NCI-H1694 (cell line): Measurements from ENCODE around the gene ZBTB4.

Experiments
- DNase-seq: peaks from one replicate; lab custom pipeline; 2025; lab: John Stamatoyannopoulos, UW

Gene ZBTB4

GRCh38 chr17:7468804-7469389 is 10.5 kb downstream of the ZBTB4 start:
- no peak for DNase-seq

DNA sequence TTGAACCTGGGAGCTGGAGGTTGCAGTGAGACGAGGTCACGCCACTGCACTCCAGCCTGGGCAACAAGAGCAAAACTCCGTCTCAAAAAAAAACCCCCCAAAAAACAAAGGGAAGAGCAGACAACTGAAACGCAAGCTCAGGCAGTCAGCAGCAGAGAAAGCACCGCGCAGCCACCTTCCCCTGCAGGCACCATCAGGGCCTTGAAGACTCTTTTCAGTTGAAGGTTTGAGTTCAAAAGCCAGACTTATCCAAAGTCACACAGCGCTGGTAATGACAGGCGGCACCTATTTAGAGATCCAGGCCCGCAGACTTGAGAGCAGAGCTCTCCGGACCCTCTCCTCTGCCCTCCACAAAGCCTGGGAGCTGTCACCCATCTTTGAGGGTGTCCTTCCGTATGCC is 11.1 kb downstream of the ZBTB4 start:
- DNase-seq: no peak

DNA sequence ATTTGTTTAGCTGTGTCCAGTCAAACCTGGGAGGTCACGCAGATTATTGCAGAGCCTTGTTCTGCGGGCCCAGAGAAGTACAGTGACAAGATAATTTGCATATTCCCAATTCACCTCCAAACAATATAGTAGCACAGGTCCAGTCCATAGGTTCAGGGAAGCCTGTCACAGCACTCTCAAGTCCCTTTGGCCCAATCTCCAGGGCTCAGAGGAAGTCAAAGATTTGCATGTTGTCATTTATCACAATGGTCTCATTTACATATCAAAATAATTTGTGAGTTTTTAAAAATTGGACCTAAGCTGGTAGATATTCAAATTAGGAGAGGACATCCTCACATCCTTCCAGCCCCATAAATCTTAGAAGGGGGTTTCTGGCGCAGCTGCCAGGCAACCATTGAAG is 11.9 kb downstream of the ZBTB4 start:
- no peak for DNase-seq

GRCh38 chr17:7466639-7467341 is 12.6 kb downstream of the ZBTB4 start:
- no peak for DNase-seq

GRCh38 chr17:7466318-7466638 is 13.2 kb downstream of the ZBTB4 start:
- DNase-seq: no peak

DNA sequence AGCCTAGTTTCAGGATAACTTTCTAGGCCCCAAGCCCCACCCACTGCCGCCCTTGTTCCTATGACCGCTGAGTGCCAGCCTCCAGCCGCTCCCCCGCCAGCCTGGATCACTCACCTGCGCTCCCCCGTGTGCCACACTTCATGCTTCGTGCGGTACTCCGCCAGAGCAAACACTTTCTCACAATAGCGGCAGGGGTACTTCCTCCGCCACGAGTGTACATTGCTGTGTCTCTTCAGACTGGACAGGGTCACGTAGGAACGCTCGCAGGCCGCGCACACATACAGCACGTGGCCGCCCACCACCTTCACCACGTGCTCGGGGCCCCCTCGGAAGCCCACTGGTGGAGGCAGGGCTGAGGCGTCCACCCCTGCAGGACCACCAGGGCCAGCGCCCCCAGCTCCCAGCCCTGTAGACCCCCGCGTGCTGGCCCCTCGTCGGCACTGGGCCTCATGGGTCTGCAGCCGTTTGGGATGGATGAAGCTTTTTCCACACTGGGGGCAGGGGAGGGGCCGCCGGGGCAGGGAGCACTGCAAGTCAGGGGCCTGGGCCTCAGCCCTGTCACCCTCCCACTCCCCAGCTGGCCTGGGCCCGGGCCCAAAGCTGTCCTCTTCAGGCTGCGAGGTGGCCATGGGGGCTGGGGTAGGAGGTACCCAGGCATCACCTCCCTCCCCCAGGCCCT is 13.7 kb downstream of the ZBTB4 start:
- DNase-seq: no peak

DNA sequence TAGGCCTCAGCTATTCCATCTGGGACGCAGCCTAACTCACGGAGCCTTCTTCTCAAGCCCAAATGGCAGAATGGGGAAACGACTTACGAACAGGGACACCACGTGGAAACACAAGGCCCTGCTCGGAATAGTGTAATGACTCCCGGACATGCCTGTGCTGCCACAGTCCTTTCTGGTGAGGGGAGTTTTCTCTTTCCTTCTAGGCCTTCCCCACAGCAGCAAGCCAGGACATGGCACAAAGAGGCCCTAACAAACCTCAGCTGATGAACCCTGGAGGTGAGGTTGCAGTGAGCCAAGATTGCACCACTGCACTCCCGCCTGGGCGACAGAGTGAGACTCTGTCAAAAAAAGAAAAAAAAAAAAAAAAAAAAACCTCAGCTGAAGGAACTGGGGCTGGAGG is 15.3 kb downstream of the ZBTB4 start:
- no peak for DNase-seq

DNA sequence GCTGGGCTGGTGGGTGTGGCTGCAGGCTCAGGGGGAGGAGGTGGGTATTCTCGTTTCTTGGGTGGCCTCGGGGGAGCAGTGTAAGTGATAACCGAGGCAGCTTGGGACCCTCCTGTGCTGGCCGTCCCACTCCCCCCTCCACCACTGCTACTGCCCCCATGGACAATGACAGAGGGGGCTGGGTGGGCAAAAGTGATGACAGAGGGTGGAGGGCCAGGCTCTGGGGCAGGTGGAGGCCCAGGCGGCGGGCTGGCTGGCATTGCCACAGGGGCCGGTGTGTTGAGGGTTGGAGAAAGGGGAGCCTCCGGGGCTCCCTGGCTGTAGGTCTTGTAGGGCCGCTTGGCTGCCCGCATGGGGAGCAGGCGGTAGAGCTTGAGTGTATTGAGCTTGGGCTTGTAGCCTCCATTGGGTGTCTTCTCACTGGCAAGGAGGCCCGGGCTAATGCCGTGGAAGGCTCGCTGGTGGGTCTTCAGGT is 16.0 kb downstream of the ZBTB4 start:
- no peak for DNase-seq

DNA sequence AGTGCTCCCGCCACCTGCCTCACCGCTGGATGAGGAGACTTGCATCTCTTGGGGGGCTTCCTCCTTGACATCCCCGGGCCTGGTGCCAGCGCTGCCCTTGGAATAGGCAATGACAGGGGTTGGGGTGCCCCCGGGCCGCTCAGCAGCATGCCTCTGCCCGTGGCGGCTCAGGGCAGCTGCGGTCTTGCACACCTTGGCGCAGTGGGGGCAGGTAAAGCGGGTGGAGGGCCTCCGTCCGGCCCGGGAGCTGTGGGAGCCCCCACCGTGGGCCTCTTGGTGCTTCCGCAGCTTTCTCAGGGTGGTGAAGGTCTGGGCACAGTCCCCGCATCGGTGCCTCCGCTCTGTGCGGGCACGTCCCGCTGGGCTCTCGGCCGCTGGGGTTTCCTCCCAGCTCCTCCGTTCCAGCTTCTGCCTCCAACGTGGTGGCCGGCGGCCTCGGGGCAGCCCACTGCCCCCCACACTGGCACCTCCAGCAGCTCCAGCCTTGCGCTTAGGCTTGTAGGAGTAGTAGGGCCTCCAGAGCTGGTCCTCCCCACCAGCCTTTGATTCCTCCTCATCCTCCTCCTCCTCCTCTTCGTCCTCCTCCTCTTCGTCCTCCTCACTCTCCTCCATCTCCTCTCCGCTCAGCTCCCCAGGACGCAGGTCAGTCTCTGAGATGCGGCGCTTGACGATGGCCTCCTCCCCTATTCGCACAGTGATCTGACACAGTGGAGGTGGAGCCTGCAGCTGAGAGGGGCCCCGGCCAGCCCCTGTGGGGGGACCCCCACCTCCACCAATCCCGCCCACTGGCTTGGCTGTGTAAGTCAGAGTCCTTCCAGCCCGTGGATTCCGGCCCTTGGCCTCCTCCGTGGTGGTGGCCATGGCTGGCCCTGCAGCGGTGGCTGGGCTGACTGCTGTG is 16.7 kb downstream of the ZBTB4 start:
- no peak for DNase-seq

- DNase-seq: no peak
Measured at GRCh38 chr17:7460850-7461660, 18.4 kb downstream of the ZBTB4 start.

DNA sequence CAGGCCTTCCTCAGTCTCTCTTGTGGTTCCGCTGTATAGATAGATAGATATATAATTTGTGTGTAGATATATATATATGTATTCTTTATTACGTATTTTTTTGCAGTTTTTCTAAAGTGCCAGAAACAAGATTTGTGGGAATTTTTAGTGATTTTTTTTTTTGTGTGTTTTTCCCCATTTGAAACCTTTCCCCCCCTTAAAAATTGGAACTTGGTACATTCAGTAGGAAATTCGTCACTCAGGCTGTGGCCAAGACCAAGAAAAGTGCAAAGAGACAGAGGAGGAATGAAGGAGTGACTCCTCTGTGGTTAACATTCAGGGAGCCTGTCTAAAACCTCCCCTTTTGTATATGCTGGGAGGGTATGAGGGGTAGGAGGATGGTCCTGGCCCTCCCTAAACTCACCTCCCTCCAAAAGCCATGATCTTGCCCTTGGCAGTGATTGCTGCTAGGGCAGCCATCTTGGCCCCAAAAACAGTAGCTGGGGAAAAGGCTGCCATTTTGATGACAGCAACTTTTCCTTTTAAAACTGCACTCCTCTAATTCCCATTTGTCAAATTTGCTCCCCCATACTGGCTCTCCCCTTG is 19.4 kb downstream of the ZBTB4 start:
- no peak for DNase-seq

DNA sequence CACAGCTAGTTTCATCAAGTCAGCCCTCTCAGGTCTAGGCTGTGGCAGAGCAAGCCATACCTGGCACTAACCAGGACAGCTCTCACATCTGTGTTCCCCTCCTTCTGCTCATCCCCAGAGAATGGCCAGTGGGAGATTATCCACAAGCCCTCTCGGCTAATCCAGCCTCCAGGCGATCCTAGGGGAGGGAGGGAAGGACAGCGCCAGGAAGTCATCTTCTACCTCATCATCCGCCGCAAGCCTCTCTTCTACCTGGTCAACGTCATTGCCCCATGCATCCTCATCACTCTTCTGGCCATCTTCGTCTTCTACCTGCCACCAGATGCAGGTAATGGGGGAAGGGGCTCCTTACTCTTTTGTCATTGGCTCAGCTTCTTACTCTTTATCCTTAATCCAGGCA is 31.0 kb downstream of the ZBTB4 start:
- no peak for DNase-seq

DNA sequence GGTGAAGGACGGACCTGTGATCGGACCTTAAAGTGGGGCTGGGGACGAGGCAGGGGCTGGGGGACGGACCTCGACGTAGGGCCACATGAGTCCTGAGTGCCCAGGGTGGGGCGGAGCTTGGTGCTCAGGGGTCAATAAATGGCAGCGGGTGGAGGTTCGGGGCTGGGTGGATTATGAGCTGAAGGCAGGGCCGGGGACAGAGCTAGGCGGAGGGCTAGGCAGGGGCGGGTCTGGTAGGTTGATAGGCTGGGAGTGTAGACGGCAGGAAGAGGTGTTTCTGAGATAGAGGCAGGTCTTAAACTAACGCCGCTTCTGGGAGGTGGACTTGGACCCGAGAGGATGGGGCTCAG is 33.8 kb downstream of the ZBTB4 start:
- DNase-seq: no peak

- DNase-seq: no peak
Measured at GRCh38 chr17:7444682-7445618, 34.5 kb downstream of the ZBTB4 start, which contains the start of gene CHRNB1. CHRNB1 (plus strand) TSS chr17:7445061; CDS start chr17:7445128, 67 bp downstream.

DNA sequence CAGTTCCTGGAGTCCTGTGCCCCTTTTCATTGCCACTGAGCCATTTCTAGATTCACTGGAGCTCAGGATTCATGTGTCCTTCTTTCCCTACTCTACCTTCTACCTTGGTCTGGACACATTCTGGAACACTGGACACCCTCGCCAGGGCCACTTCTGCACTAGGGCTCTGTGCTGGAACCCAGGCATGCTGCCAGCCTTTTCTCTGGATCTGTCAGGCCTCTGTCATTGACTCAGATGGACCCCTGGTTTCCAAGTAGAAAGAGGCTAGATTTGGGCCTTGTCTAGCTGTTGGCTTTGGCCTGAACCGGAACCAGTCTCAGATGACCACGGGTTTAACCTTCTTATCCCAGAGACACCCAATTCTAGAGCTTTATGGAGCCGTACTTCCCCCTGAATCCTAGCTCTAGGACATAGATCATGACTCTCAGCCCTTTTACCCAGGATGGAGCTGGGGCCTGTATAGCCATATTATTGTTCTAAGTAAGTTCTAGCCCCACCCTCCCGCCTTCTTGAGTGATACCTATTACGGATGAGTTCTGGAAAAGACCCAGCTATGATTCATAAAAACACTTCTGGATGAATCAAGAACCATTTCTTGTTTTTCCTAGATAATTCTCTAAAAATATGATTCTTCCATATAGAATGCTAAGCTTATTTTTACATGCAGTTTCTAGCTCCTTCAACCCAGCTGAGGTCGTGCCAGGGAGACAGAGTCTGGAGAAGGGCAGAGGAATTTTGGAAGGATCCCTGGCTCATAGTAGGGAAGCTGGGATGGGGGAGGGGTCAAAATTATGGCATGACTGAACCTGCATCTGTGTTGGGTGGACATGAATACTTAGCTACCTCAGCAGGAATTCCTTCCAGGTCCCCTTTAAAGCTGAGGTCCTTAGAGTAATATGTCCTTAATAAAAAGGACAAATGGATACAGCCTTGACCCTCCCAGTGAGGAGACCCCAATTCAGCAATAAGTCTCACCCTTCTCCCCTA is 35.6 kb downstream of the ZBTB4 start:
- DNase-seq: no peak

DNA sequence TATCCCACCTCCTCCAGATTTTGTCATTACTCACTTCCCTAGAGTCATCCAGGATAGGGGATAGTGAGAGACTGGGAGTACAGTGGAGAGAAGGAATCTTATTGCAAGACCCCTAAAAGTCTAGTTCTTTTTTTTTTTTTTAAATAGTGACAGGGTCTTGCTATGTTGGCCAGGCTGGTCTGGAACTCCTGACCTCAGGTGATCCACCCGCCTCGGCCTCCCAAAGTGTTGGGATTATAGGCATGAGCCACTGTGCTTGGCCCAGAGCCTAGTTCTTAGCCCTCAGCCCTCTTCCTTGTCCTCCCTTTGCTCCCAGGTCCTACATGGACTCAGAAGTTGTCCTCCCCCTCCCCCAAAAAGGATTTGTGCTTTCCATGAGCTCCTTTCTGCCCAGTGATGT is 37.3 kb downstream of the ZBTB4 start:
- no peak for DNase-seq

- DNase-seq: no peak
Measured at GRCh38 chr17:7441266-7441665, 38.2 kb downstream of the ZBTB4 start.

GRCh38 chr17:7440834-7441195 is 38.6 kb downstream of the ZBTB4 start:
- DNase-seq: no peak
